Trophoblast cell (in vitro differentiated cells and primary cell): ENCODE results near the gene USP36.

Experiments used
- DNase-seq, 2 donors: peaks; one replicate each; pipeline ENCODE4 v3.0.0-alpha.2; 2016
- H2AFZ ChIP-seq: 2 replicates; pipeline ENCODE4 v1.6.1; 2013; ENCODE audit warnings: low read length, moderate library complexity, mild to moderate bottlenecking; ENCODE audit not compliant: insufficient read depth, poor library complexity
- H2AK5ac ChIP-seq: 2 replicates; pipeline ENCODE4 v1.6.1; 2013; ENCODE audit warnings: mild to moderate bottlenecking, low read length
- H2BK120ac ChIP-seq: 2 replicates; pipeline ENCODE4 v1.6.1; 2013; ENCODE audit warnings: low read length, mild to moderate bottlenecking, moderate library complexity; ENCODE audit not compliant: insufficient read depth, poor library complexity
- H2BK12ac ChIP-seq: 2 replicates; pipeline ENCODE4 v1.6.1; 2013; ENCODE audit warnings: mild to moderate bottlenecking, low read length, moderate library complexity
- H2BK5ac ChIP-seq: 2 replicates; pipeline ENCODE4 v1.6.1; 2013; ENCODE audit warnings: low read length, low read depth, moderate library complexity, mild to moderate bottlenecking; ENCODE audit not compliant: poor library complexity
- H3K14ac ChIP-seq: 2 replicates; pipeline ENCODE4 v1.6.1; 2013; ENCODE audit warnings: mild to moderate bottlenecking, low read length
- H3K18ac ChIP-seq: 2 replicates; pipeline ENCODE4 v1.6.1; 2013; ENCODE audit warnings: mild to moderate bottlenecking, low read length
- H3K23ac ChIP-seq: 2 replicates; pipeline ENCODE4 v1.6.1; 2013; ENCODE audit warnings: low read length
- H3K27ac ChIP-seq: 2 replicates; pipeline ENCODE4 v1.5.1; 2013; ENCODE audit warnings: low read depth, mild to moderate bottlenecking, inconsistent platforms, low read length, moderate library complexity
- H3K27me3 ChIP-seq: 2 replicates; pipeline ENCODE4 v1.6.1; 2013; ENCODE audit warnings: inconsistent platforms, mild to moderate bottlenecking, low read length, moderate library complexity; ENCODE audit not compliant: insufficient read depth
- H3K36me3 ChIP-seq, 2 experiments: 1 replicate in 1 of 2; 2 replicates in 1 of 2; pipeline ENCODE4 v1.6.1; 2013; ENCODE audit warnings: low read length in 2 of 2, mild to moderate bottlenecking in 2 of 2, moderate library complexity in 1 of 2; ENCODE audit not compliant: insufficient read depth in 2 of 2, control insufficient read depth in 1 of 2
- H3K4ac ChIP-seq: 2 replicates; pipeline ENCODE4 v1.6.1; 2013; ENCODE audit warnings: low read depth, mild to moderate bottlenecking, low read length, moderate library complexity
- H3K4me1 ChIP-seq, 2 experiments: 1 replicate in 1 of 2; 2 replicates in 1 of 2; pipeline ENCODE4 v1.6.1; 2013; ENCODE audit warnings: low read length in 2 of 2, mild to moderate bottlenecking in 2 of 2, moderate library complexity in 1 of 2; ENCODE audit not compliant: insufficient read depth in 2 of 2, control insufficient read depth in 1 of 2
- H3K4me2 ChIP-seq: 2 replicates; pipeline ENCODE4 v1.6.1; 2013; ENCODE audit warnings: inconsistent platforms, mild to moderate bottlenecking, low read length, moderate library complexity
- H3K4me3 ChIP-seq: 2 replicates; pipeline ENCODE4 v1.5.1; 2013; ENCODE audit warnings: mild to moderate bottlenecking, low read depth, low read length, inconsistent platforms
- H3K79me1 ChIP-seq: one replicate; pipeline ENCODE4 v1.6.1; 2013; ENCODE audit warnings: low read length
- H3K79me2 ChIP-seq: 2 replicates; pipeline ENCODE4 v1.6.1; 2013; ENCODE audit warnings: low read length, mild to moderate bottlenecking; ENCODE audit not compliant: control insufficient read depth, insufficient read depth, poor library complexity
- H3K9ac ChIP-seq: 2 replicates; pipeline ENCODE4 v1.6.1; 2013; ENCODE audit warnings: mild to moderate bottlenecking, low read length
- H3K9me3 ChIP-seq: 2 replicates; pipeline ENCODE4 v1.6.1; 2013; ENCODE audit warnings: low read depth, mild to moderate bottlenecking, control low read depth, inconsistent platforms, low read length; ENCODE audit not compliant: insufficient read depth
- H4K12ac ChIP-seq: 2 replicates; pipeline ENCODE4 v1.6.1; 2013; ENCODE audit warnings: low read depth, mild to moderate bottlenecking, low read length, moderate library complexity
- H4K8ac ChIP-seq: 2 replicates; pipeline ENCODE4 v1.6.1; 2013; ENCODE audit warnings: low read depth, mild to moderate bottlenecking, low read length, moderate library complexity
- H4K91ac ChIP-seq: one replicate; pipeline ENCODE4 v1.6.1; 2013; ENCODE audit warnings: low read depth, mild to moderate bottlenecking, low read length, moderate library complexity
- WGBS: extraction: QIAGEN DNeasy Blood & Tissue Kit; methylation state at CpG from one replicate; pipeline ENCODE4 v1.1.7; 2013; ENCODE audit warnings: missing lambda C conversion rate; ENCODE audit not compliant: insufficient read length, insufficient coverage; ENCODE audit errors: extremely low coverage; 5-methylcytosine and 5-hydroxymethylcytosine counted together

The USP36 gene

DNA sequence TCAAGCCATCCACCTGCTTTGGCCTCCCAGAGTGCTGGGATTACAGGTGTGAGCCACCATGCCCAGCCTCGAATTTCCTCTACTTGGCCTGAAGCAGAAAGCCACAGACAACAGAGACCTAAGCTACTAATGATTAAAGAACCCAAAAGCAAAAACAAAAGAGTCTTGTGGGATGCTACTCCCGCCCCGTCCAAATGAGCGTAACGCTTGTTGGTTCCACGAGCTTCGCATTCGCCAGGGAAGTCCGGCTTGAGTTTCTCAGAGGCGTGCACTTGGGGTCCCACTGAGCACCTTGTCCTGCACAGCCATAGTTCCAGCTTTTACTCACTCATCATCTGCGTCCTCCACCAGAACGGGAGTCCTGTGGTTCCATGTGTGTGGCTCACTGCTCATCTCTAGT is 46.3 kb upstream of the USP36 start:
- H2AK5ac ChIP-seq: no peak overlapping the region
- no peak overlapping the region for H4K8ac ChIP-seq
- no peak overlapping the region for H2BK5ac ChIP-seq
- H4K12ac ChIP-seq: no peak overlapping the region
- H3K36me3 ChIP-seq: peaks cover 0 to 5% of the 10 kb centered on the region in 2 experiments
- H3K27ac ChIP-seq: no peak overlapping the region
- H3K9ac ChIP-seq: no peak overlapping the region
- no peaks in the 10 kb centered on the region for H3K27me3 ChIP-seq
- no peak overlapping the region for H2AFZ ChIP-seq
- H3K14ac ChIP-seq: no peak overlapping the region
- no peak overlapping the region for H3K18ac ChIP-seq
- H3K4me1 ChIP-seq: peaks cover 25 to 29% of the 10 kb centered on the region in 2 experiments
- WGBS: no CpG with 5 or more reads among the region's 12 CpGs
- H3K9me3 ChIP-seq: no peaks in the 10 kb centered on the region
- no peak overlapping the region for H2BK120ac ChIP-seq
- H2BK12ac ChIP-seq: no peak overlapping the region
- H4K91ac ChIP-seq: no peak overlapping the region
- no peak overlapping the region for H3K4ac ChIP-seq
- no peak overlapping the region for H3K4me3 ChIP-seq
- H3K79me1 ChIP-seq: peaks cover 25% of the 10 kb centered on the region
- H3K4me2 ChIP-seq: no peak overlapping the region
- peaks cover 10% of the 10 kb centered on the region for H3K79me2 ChIP-seq
- DNase-seq: no peak
- H3K23ac ChIP-seq: no peak overlapping the region

DNA sequence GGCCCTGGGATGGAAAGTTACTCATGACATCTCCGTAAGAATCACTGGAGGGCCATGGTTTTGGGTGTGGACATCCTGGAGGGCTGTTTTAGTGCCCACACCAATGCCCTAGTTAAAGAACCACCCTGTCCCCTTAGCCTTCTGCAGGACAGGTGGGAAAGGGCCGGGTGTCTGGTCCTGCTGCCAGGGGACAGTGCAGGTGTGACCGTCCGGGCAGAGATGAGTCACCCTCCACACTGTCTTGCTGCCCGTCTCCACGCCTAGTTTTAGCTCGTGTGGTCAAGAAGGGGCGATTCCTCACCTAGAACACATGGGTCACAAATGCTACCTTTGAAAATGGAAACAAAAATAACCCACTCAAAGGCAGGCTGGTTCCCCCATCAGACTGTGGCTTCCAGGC is 45.3 kb upstream of the USP36 start:
- peaks cover 2% of the 10 kb centered on the region for H3K9me3 ChIP-seq
- H3K23ac ChIP-seq: no peak overlapping the region
- no peak overlapping the region for H3K27ac ChIP-seq
- H3K27me3 ChIP-seq: no peaks in the 10 kb centered on the region
- H3K4me2 ChIP-seq: no peak overlapping the region
- no peak overlapping the region for H3K9ac ChIP-seq
- H2BK120ac ChIP-seq: no peak overlapping the region
- peaks cover 25 to 27% of the 10 kb centered on the region in 2 experiments for H3K4me1 ChIP-seq
- H2BK5ac ChIP-seq: no peak overlapping the region
- H4K12ac ChIP-seq: no peak overlapping the region
- H3K79me2 ChIP-seq: peaks cover 10% of the 10 kb centered on the region
- no peak overlapping the region for H4K91ac ChIP-seq
- no peak overlapping the region for H2BK12ac ChIP-seq
- H2AFZ ChIP-seq: no peak overlapping the region
- H3K4ac ChIP-seq: no peak overlapping the region
- no peak overlapping the region for H2AK5ac ChIP-seq
- peaks cover 25% of the 10 kb centered on the region for H3K79me1 ChIP-seq
- DNase-seq: peak; percentile 38 to 58
- no CpG with 5 or more reads among the region's 8 CpGs for WGBS
- H3K18ac ChIP-seq: peak overlapping the region; percentile 6
- peaks cover 0 to 2% of the 10 kb centered on the region in 2 experiments for H3K36me3 ChIP-seq
- no peak overlapping the region for H4K8ac ChIP-seq
- no peak overlapping the region for H3K14ac ChIP-seq
- H3K4me3 ChIP-seq: no peak overlapping the region

DNA sequence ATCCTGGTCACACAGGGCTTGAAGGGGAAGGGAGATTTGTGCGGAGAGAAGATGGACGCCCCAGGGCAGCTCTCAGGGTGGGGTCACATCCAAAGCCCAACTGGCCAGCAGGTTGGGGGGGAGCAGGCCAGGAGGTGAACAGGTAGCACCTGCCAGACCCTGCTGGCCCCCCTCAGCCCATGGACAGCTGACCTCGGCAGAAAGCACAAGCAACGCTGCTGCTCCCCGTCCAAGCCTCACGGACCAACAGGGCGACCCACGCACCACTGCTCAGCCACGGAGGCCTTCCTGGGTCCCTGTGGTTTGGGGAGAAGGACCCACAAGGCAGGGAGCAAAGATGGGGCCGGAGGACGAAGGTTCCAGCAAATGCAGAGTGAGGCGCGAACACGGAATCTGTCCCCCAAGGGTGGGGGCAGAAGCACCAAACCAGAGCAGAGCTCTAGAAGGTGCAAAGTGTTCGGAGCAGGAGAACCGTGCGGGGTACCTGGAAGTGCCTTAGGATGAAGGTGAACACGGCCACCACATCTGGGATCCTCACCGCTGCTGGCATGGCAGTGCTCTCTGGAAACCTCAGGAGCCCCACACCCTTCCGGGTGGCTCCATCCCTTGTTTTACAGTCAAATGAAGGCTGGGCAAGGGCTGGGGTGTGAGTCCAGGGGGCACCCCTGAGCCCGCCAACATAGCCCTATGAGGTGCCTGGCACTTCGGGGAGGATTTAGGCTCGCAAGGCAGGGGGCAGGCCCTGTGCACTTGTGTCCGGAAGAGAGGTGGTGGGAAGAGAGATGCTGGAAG is 44.5 kb upstream of the USP36 start:
- peak overlapping the region; percentile 96 for H3K27ac ChIP-seq
- peaks cover 2% of the 10 kb centered on the region for H3K9me3 ChIP-seq
- H3K36me3 ChIP-seq: peaks cover 0 to under 1% of the 10 kb centered on the region in 2 experiments
- H3K4me2 ChIP-seq: no peak overlapping the region
- peak overlapping the region; percentile 83 for H3K14ac ChIP-seq
- H3K79me1 ChIP-seq: peaks cover 25% of the 10 kb centered on the region
- no peaks in the 10 kb centered on the region for H3K27me3 ChIP-seq
- WGBS: no CpG with 5 or more reads among the region's 24 CpGs
- peak overlapping the region; percentile 70 for H2BK12ac ChIP-seq
- no peak overlapping the region for H3K4me3 ChIP-seq
- peaks cover 10% of the 10 kb centered on the region for H3K79me2 ChIP-seq
- peak overlapping the region; percentile 13 for H3K4ac ChIP-seq
- H3K23ac ChIP-seq: no peak overlapping the region
- peak overlapping the region; percentile 75 for H4K8ac ChIP-seq
- peak overlapping the region; percentile 75 for H2AK5ac ChIP-seq
- H2BK120ac ChIP-seq: peak overlapping the region; percentile 60
- H4K12ac ChIP-seq: no peak overlapping the region
- H4K91ac ChIP-seq: peak overlapping the region; percentile 92
- no peak for DNase-seq
- peak overlapping the region; percentile 43 for H3K18ac ChIP-seq
- no peak overlapping the region for H2AFZ ChIP-seq
- H3K4me1 ChIP-seq: peaks cover 25 to 27% of the 10 kb centered on the region in 2 experiments
- H3K9ac ChIP-seq: no peak overlapping the region
- no peak overlapping the region for H2BK5ac ChIP-seq

DNA sequence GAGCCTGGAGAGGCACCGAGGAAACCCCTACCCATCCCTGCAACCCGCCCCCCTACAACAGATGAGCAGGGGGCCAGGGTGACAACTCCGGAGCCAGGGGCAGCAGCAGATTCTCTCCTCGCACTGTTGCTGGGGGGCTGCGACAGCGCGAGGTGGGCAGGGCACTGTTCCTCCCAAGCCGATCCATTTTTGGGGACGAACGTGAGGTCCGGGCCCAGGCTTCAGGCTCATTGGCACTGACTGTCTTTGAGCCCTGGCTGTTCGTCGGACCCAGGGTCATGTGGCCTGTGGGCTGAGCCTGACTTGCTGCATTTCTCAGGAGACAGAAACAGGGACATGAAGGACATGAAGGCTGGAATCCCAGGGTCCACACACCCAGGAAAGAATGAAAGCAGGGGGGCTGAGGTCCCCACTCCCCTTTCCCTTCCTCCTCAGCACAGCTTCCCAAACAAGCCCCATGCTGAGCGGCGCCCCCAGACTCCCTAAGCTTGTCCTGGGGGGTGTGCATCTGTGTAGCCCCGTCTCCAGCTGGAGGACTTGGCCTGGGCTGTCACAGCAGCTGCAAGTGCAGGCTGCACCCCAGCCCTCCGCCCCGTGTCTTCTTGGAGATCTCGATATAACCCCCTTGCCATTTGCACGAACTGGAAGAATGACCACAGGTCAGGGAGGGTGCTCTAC is 43.7 kb upstream of the USP36 start:
- Histone ChIP-seq H3K4me2 (peak overlapping the region; percentile 49), H2BK120ac (peak overlapping the region; percentile 82), H3K18ac (peak overlapping the region; percentile 85), H2AK5ac (peak overlapping the region; percentile 49), H3K4ac (peak overlapping the region; percentile 66), H3K27me3 (no peaks in the 10 kb centered on the region), H2BK5ac (peak overlapping the region; percentile 91), H3K23ac (no peak overlapping the region), H3K79me2 (peaks cover 10% of the 10 kb centered on the region), H4K91ac (peak overlapping the region; percentile 92), H3K9ac (peak overlapping the region; percentile 21), H3K9me3 (peaks cover 2% of the 10 kb centered on the region), H3K79me1 (peaks cover 27% of the 10 kb centered on the region), H3K4me3 (peak overlapping the region; percentile 6), H3K36me3 (peaks cover 2 to 3% of the 10 kb centered on the region in 2 experiments), H3K14ac (peak overlapping the region; percentile 83), H3K4me1 (peaks cover 27% of the 10 kb centered on the region in 2 experiments), H3K27ac (peak overlapping the region; percentile 96), H2AFZ (peak overlapping the region; percentile 52), H4K8ac (peak overlapping the region; percentile 75), H4K12ac (peak overlapping the region; percentile 37), H2BK12ac (peak overlapping the region; percentile 90)
- no peak for DNase-seq
- no CpG with 5 or more reads among the region's 20 CpGs for WGBS
